MM.1S (cell line): ENCODE data around the gene PSMC4.

Experiments
- DNase-seq: peaks from one replicate; pipeline ENCODE4 v3.0.0-alpha.2; 2015
- H2AFZ ChIP-seq: fragments of 300-600 bp; sonication (generic); 2 replicates; pipeline ENCODE4 v1.6.0; 2016; ENCODE audit warnings: antibody characterized with exemption, low read length
- H3F3A ChIP-seq: fragments of 300-600 bp; sonication (generic); 2 replicates; pipeline ENCODE4 v1.6.1; 2016; ENCODE audit warnings: mild to moderate bottlenecking, antibody characterized with exemption, low read length, moderate library complexity, mixed read lengths; ENCODE audit not compliant: insufficient read depth
- H3K27ac ChIP-seq: fragments of 300-600 bp; sonication (generic); 2 replicates; pipeline ENCODE4 v1.5.1; 2016; ENCODE audit warnings: mild to moderate bottlenecking, low read length
- H3K27me3 ChIP-seq: fragments of 300-600 bp; sonication (generic); replicated peaks from 2 replicates; pipeline ENCODE4 v1.6.0; 2016; ENCODE audit warnings: low read length; ENCODE audit not compliant: insufficient read depth
- H3K36me3 ChIP-seq: fragments of 300-600 bp; sonication (generic); replicated peaks from 2 replicates; pipeline ENCODE4 v1.6.1; 2016; ENCODE audit warnings: mild to moderate bottlenecking, low read length, mixed read lengths; ENCODE audit not compliant: insufficient read depth
- H3K4me1 ChIP-seq: fragments of 300-600 bp; sonication (generic); 2 replicates; pipeline ENCODE4 v1.6.1; 2016; ENCODE audit warnings: low read length, mixed read lengths
- H3K4me2 ChIP-seq: fragments of 300-600 bp; sonication (generic); 2 replicates; pipeline ENCODE4 v1.6.0; 2016; ENCODE audit warnings: low read depth, low read length
- H3K4me3 ChIP-seq: fragments of 300-600 bp; sonication (generic); 2 replicates; pipeline ENCODE4 v1.5.1; 2016; ENCODE audit warnings: low read length, mixed read lengths
- H3K79me2 ChIP-seq: fragments of 300-600 bp; sonication (generic); 2 replicates; pipeline ENCODE4 v1.6.1; 2016; ENCODE audit warnings: mixed run types, low read length, mixed read lengths
- H3K9ac ChIP-seq: fragments of 300-600 bp; sonication (generic); 2 replicates; pipeline ENCODE4 v1.6.1; 2016; ENCODE audit warnings: low read length, mixed read lengths
- H3K9me2 ChIP-seq: fragments of 300-600 bp; sonication (generic); replicated peaks from 2 replicates; pipeline ENCODE4 v1.6.1; 2016; ENCODE audit warnings: mild to moderate bottlenecking, low read length, mixed read lengths; ENCODE audit not compliant: insufficient read depth
- H3K9me3 ChIP-seq: fragments of 300-600 bp; sonication (generic); replicated peaks from 2 replicates; pipeline ENCODE4 v1.6.1; 2016; ENCODE audit warnings: mild to moderate bottlenecking, low read length, mixed read lengths; ENCODE audit not compliant: insufficient read depth
- H4K20me1 ChIP-seq: fragments of 300-600 bp; sonication (generic); 2 replicates; pipeline ENCODE4 v1.6.1; 2016; ENCODE audit warnings: mild to moderate bottlenecking, low read length, moderate library complexity, mixed read lengths; ENCODE audit not compliant: insufficient read depth
- CTCF ChIP-seq: fragments of 300-600 bp; sonication (generic); IDR thresholded peaks from 2 replicates; pipeline ENCODE4 v1.5.1; 2016; ENCODE audit warnings: antibody characterized with exemption, low read length, mixed read lengths
- EZH2 ChIP-seq: fragments of 300-600 bp; sonication (generic); optimal IDR thresholded peaks from 2 replicates; pipeline ENCODE3; 2017; ENCODE audit warnings: low read depth, mild to moderate bottlenecking, antibody characterized with exemption, low read length, mixed read lengths
- EZH2phosphoT487 ChIP-seq: fragments of 300-600 bp; sonication (generic); IDR thresholded peaks from 2 replicates; pipeline ENCODE4 v1.6.1; 2018; ENCODE audit warnings: antibody characterized with exemption, low read length

PSMC4 gene

GRCh38 chr19:39927524-39928356 lies 43.2 kb upstream of the PSMC4 start:
- Histone ChIP-seq H2AFZ (no peak overlapping the region), H3K9ac (no peak overlapping the region), H3K4me3 (no peak overlapping the region), H3K9me2 (no peaks in the 10 kb centered on the region), H3K27me3 (no peaks in the 10 kb centered on the region), H3K4me1 (no peaks in the 10 kb centered on the region), H3F3A (no peaks in the 10 kb centered on the region), H3K36me3 (no peaks in the 10 kb centered on the region), H3K4me2 (no peak overlapping the region), H4K20me1 (no peaks in the 10 kb centered on the region), H3K79me2 (no peaks in the 10 kb centered on the region), H3K9me3 (no peaks in the 10 kb centered on the region), H3K27ac (no peak overlapping the region)
- TF ChIP-seq EZH2phosphoT487 (no peak), EZH2 (no peak), CTCF (no peak)
- DNase-seq: no peak

GRCh38 chr19:39928357-39928725 lies 42.6 kb upstream of the PSMC4 start:
- Histone ChIP-seq H3K4me3 (no peak overlapping the region), H3K9ac (no peak overlapping the region), H3K9me3 (no peaks in the 10 kb centered on the region), H3K4me1 (no peaks in the 10 kb centered on the region), H3F3A (no peaks in the 10 kb centered on the region), H3K79me2 (no peaks in the 10 kb centered on the region), H4K20me1 (no peaks in the 10 kb centered on the region), H2AFZ (no peak overlapping the region), H3K27ac (no peak overlapping the region), H3K4me2 (no peak overlapping the region), H3K36me3 (no peaks in the 10 kb centered on the region), H3K9me2 (no peaks in the 10 kb centered on the region), H3K27me3 (no peaks in the 10 kb centered on the region)
- TF ChIP-seq EZH2: no peak
- no peak for TF ChIP-seq EZH2phosphoT487
- TF ChIP-seq CTCF: no peak
- DNase-seq: no peak

- no peak overlapping the region for H3K27ac ChIP-seq
- TF ChIP-seq EZH2: no peak
- no peak for TF ChIP-seq EZH2phosphoT487
- TF ChIP-seq CTCF: no peak
- no peaks in the 10 kb centered on the region for H3K9me3 ChIP-seq
- no peaks in the 10 kb centered on the region for H3K4me1 ChIP-seq
- no peaks in the 10 kb centered on the region for H3F3A ChIP-seq
- H2AFZ ChIP-seq: no peak overlapping the region
- DNase-seq: no peak
- H3K4me3 ChIP-seq: no peak overlapping the region
- H3K27me3 ChIP-seq: no peaks in the 10 kb centered on the region
- no peaks in the 10 kb centered on the region for H3K9me2 ChIP-seq
- H4K20me1 ChIP-seq: no peaks in the 10 kb centered on the region
- H3K36me3 ChIP-seq: no peaks in the 10 kb centered on the region
- H3K4me2 ChIP-seq: no peak overlapping the region
- H3K9ac ChIP-seq: no peak overlapping the region
- H3K79me2 ChIP-seq: no peaks in the 10 kb centered on the region
These were observed 41.2 kb upstream of the PSMC4 start for GRCh38 chr19:39929750-39930149.
